ENCODE measurements around the gene NFIX. TPM values are rescaled to one million over a fixed set of nuclear protein-coding genes. Genes with fewer than 3 reads are reported as not detected.

NFIX gene
- total and polyA plus RNA-seq, 2 of the 13 experiments (the other 11 are each of a cell fraction or from before 2014, with no cell fraction given), result 3.4 to 5.4 TPM

DNA sequence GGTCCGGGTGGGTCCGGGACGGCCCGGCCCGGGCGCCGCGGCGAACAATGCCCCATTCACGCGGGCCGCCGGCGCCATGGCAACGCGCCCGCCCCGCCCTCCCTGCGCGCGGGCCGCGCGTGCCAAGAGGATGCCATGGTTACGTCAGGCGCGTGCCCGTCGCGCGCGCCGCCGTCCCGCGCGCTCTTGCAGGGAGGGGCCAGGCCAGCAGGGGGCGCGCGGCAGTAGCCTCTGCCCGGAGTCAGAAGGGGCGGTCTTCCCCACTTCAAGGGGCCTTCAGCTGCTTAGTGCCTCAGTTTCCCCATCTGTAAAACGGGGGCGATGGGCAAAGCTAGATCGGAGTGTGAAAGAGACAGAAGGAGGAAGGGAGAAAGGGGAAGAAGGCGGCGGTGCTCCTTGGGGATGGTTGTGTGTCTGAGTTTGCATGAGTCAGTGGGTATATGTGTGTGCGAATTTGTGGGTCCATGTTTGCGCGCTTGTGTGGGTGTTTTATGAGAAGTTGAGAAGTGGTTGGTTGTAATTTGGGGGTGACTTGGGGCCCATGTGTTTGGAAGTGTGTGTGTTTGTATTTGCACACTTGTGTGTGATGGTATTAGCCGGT lies 11.6 kb upstream of the NFIX start (continued):
- no peak for TF ChIP-seq ZNF30 (CRISPR knock-in tag; IDR thresholded peaks at IDR 0.05)
- no peak for TF ChIP-seq ZNF781 (CRISPR knock-in tag; IDR thresholded peaks at IDR 0.05; ENCODE audit: borderline replicate concordance, not compliant biosample characterization)
- TF ChIP-seq ZNF878 (CRISPR knock-in tag; IDR thresholded peaks at IDR 0.05), result no peak
- no peak for TF ChIP-seq ARNT (IDR thresholded peaks at IDR 0.05)
- TF ChIP-seq ZFP36L2 (CRISPR knock-in tag; IDR thresholded peaks at IDR 0.05), result no peak
- TF ChIP-seq, protein P1, sequence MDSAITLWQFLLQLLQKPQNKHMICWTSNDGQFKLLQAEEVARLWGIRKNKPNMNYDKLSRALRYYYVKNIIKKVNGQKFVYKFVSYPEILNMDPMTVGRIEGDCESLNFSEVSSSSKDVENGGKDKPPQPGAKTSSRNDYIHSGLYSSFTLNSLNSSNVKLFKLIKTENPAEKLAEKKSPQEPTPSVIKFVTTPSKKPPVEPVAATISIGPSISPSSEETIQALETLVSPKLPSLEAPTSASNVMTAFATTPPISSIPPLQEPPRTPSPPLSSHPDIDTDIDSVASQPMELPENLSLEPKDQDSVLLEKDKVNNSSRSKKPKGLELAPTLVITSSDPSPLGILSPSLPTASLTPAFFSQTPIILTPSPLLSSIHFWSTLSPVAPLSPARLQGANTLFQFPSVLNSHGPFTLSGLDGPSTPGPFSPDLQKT (CRISPR knock-in tag; IDR thresholded peaks at IDR 0.05; ENCODE audit: borderline replicate concordance), result no peak
- TF ChIP-seq, protein P2, sequence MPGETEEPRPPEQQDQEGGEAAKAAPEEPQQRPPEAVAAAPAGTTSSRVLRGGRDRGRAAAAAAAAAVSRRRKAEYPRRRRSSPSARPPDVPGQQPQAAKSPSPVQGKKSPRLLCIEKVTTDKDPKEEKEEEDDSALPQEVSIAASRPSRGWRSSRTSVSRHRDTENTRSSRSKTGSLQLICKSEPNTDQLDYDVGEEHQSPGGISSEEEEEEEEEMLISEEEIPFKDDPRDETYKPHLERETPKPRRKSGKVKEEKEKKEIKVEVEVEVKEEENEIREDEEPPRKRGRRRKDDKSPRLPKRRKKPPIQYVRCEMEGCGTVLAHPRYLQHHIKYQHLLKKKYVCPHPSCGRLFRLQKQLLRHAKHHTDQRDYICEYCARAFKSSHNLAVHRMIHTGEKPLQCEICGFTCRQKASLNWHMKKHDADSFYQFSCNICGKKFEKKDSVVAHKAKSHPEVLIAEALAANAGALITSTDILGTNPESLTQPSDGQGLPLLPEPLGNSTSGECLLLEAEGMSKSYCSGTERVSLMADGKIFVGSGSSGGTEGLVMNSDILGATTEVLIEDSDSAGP (CRISPR knock-in tag; IDR thresholded peaks at IDR 0.05; ENCODE audit: borderline replicate concordance), result 0 out of 2 replicates have a peak, but pooled peaks have one; percentile 34
- TF ChIP-seq MLLT10 (CRISPR knock-in tag; IDR thresholded peaks at IDR 0.05), result no peak
- TF ChIP-seq, protein P3, sequence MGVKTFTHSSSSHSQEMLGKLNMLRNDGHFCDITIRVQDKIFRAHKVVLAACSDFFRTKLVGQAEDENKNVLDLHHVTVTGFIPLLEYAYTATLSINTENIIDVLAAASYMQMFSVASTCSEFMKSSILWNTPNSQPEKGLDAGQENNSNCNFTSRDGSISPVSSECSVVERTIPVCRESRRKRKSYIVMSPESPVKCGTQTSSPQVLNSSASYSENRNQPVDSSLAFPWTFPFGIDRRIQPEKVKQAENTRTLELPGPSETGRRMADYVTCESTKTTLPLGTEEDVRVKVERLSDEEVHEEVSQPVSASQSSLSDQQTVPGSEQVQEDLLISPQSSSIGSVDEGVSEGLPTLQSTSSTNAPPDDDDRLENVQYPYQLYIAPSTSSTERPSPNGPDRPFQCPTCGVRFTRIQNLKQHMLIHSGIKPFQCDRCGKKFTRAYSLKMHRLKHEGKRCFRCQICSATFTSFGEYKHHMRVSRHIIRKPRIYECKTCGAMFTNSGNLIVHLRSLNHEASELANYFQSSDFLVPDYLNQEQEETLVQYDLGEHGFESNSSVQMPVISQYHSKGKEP (CRISPR knock-in tag; IDR thresholded peaks at IDR 0.05), result peak; percentile 12; the same call in 1 of the 2 replicates
- no peak for TF ChIP-seq IRX3 (CRISPR knock-in tag; IDR thresholded peaks at IDR 0.05; ENCODE audit: borderline replicate concordance, low read depth)
- TF ChIP-seq POLR2G (IDR thresholded peaks at IDR 0.05; ENCODE audit: low read depth, low read length), result no peak
- no peak for TF ChIP-seq HMGA1 (CRISPR knock-in tag; conservative IDR thresholded peaks at IDR 0.05)
- TF ChIP-seq, protein P4, sequence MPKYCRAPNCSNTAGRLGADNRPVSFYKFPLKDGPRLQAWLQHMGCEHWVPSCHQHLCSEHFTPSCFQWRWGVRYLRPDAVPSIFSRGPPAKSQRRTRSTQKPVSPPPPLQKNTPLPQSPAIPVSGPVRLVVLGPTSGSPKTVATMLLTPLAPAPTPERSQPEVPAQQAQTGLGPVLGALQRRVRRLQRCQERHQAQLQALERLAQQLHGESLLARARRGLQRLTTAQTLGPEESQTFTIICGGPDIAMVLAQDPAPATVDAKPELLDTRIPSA (CRISPR knock-in tag; IDR thresholded peaks at IDR 0.05; ENCODE audit: borderline replicate concordance), result no peak
- no peak for TF ChIP-seq SALL2 (CRISPR knock-in tag; IDR thresholded peaks at IDR 0.05)
- no peak for TF ChIP-seq PAX8 (CRISPR knock-in tag; IDR thresholded peaks at IDR 0.05; ENCODE audit: borderline replicate concordance)
- TF ChIP-seq, protein P5, sequence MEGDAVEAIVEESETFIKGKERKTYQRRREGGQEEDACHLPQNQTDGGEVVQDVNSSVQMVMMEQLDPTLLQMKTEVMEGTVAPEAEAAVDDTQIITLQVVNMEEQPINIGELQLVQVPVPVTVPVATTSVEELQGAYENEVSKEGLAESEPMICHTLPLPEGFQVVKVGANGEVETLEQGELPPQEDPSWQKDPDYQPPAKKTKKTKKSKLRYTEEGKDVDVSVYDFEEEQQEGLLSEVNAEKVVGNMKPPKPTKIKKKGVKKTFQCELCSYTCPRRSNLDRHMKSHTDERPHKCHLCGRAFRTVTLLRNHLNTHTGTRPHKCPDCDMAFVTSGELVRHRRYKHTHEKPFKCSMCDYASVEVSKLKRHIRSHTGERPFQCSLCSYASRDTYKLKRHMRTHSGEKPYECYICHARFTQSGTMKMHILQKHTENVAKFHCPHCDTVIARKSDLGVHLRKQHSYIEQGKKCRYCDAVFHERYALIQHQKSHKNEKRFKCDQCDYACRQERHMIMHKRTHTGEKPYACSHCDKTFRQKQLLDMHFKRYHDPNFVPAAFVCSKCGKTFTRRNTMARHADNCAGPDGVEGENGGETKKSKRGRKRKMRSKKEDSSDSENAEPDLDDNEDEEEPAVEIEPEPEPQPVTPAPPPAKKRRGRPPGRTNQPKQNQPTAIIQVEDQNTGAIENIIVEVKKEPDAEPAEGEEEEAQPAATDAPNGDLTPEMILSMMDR (CRISPR knock-in tag; IDR thresholded peaks at IDR 0.05), result peak; percentile 91
- no peak for TF ChIP-seq NONO (IDR thresholded peaks at IDR 0.05)
- peak; percentile 80 for TF ChIP-seq NONO (CRISPR knock-in tag; conservative IDR thresholded peaks at IDR 0.05)
- TF ChIP-seq, protein P6, sequence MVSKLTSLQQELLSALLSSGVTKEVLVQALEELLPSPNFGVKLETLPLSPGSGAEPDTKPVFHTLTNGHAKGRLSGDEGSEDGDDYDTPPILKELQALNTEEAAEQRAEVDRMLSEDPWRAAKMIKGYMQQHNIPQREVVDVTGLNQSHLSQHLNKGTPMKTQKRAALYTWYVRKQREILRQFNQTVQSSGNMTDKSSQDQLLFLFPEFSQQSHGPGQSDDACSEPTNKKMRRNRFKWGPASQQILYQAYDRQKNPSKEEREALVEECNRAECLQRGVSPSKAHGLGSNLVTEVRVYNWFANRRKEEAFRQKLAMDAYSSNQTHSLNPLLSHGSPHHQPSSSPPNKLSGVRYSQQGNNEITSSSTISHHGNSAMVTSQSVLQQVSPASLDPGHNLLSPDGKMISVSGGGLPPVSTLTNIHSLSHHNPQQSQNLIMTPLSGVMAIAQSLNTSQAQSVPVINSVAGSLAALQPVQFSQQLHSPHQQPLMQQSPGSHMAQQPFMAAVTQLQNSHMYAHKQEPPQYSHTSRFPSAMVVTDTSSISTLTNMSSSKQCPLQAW (CRISPR knock-in tag; IDR thresholded peaks at IDR 0.05), result no peak
- TF ChIP-seq FOSL2 (CRISPR knock-in tag; IDR thresholded peaks at IDR 0.05), result peak; percentile 46
- no peak for TF ChIP-seq ZNF572 (CRISPR knock-in tag; IDR thresholded peaks at IDR 0.05)
